MM.1S (cell line): Measurements from ENCODE around the gene ARHGAP23.

Experiments used
- EZH2 ChIP-seq: fragments of 300-600 bp; sonication (generic); optimal IDR thresholded peaks from 2 replicates; pipeline ENCODE3; 2017; ENCODE audit warnings: low read depth, mild to moderate bottlenecking, antibody characterized with exemption, low read length, mixed read lengths
- TF ChIP-seq, protein P1 (sequence below): fragments of 300-600 bp; sonication (generic); IDR thresholded peaks from 2 replicates; pipeline ENCODE4 v1.5.1; 2016; ENCODE audit warnings: antibody characterized with exemption, low read length, mixed read lengths

DNA sequence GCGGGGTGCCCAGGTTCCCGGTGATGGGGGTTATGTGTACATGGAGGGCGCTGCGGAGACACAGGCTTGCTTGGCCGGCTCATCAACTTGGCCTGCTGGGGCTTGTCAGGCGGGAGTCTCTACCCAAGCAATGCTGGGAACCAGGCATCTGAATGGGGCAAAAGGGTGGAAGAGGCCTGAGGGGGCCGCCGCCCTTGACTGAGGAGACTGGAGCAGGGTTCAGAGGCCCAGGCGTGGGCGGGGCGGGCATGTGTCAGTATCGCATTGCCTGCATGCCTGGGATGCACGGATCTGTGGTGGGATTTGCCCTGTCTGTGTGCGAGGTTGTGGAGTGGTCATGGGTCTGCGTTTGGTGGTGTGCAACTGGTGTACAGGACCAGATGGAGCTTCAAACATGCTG is 21.1 kb downstream of the ARHGAP23 start:
- no peak for TF ChIP-seq EZH2
- TF ChIP-seq, protein P1, sequence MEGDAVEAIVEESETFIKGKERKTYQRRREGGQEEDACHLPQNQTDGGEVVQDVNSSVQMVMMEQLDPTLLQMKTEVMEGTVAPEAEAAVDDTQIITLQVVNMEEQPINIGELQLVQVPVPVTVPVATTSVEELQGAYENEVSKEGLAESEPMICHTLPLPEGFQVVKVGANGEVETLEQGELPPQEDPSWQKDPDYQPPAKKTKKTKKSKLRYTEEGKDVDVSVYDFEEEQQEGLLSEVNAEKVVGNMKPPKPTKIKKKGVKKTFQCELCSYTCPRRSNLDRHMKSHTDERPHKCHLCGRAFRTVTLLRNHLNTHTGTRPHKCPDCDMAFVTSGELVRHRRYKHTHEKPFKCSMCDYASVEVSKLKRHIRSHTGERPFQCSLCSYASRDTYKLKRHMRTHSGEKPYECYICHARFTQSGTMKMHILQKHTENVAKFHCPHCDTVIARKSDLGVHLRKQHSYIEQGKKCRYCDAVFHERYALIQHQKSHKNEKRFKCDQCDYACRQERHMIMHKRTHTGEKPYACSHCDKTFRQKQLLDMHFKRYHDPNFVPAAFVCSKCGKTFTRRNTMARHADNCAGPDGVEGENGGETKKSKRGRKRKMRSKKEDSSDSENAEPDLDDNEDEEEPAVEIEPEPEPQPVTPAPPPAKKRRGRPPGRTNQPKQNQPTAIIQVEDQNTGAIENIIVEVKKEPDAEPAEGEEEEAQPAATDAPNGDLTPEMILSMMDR = no peak
